ENCODE results near the gene ADGRV1. TPM values are rescaled to one million over a fixed set of nuclear protein-coding genes. Genes with fewer than 3 reads are reported as not detected.
"Not testable (repeated sequence)": the region's sequence is repeated elsewhere in the genome, so short reads cannot be mapped to it uniquely, and the experiment has no call there.

The ADGRV1 gene
- total RNA-seq, 1 donor from 2014 or later = not detected

DNA sequence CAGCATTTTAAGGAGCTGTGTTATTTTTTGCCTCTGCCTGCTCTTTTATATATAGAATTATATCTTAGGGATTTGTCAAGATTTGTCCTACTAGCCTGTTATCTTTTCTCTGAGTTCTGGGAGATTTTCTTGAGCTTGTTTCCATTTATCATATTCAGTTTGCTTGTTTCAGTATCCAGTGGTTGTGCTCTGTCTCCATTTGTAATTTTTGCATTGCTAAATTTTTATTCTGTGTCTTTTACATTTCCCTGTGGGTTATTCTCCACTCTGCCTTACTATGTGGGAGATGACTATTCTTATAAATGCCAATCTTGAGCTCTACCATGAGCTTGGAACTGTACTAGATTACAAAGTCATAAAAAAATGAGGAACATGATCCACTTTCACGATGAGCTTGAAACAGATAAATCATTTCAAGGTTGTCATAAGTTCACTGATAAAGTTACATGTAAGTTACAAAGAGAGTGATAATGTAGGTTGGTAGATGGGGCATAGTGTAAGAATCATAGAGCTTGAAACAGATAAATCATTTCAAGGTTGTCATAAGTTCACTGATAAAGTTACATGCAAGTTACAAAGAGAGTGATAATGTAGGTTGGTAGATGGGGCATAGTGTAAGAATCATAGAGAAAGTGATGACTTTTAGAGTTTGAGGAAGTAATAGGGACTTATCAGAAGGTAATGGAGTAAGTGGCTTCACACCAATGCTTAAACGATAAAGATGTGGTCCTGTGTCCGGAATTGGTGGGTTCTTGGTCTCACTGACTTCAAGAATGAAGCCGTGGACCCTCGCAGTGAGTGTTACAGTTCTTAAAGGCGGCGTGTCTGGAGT lies 287.3 kb downstream of the ADGRV1 start:
- Histone ChIP-seq H3K36me3 (no peaks in the 10 kb centered on the region), H3K4me1 (no peaks in the 10 kb centered on the region), H3K27ac (replicated peaks) (no peak overlapping the region), H3K4me3 (no peak overlapping the region), H3K27me3 (ENCODE audit: low read depth) (peaks cover 8% of the 10 kb centered on the region), H3K9me3 (replicated peaks) (no peaks in the 10 kb centered on the region)
- TF ChIP-seq, protein P1, sequence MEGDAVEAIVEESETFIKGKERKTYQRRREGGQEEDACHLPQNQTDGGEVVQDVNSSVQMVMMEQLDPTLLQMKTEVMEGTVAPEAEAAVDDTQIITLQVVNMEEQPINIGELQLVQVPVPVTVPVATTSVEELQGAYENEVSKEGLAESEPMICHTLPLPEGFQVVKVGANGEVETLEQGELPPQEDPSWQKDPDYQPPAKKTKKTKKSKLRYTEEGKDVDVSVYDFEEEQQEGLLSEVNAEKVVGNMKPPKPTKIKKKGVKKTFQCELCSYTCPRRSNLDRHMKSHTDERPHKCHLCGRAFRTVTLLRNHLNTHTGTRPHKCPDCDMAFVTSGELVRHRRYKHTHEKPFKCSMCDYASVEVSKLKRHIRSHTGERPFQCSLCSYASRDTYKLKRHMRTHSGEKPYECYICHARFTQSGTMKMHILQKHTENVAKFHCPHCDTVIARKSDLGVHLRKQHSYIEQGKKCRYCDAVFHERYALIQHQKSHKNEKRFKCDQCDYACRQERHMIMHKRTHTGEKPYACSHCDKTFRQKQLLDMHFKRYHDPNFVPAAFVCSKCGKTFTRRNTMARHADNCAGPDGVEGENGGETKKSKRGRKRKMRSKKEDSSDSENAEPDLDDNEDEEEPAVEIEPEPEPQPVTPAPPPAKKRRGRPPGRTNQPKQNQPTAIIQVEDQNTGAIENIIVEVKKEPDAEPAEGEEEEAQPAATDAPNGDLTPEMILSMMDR (IDR thresholded peaks at IDR 0.05; ENCODE audit: borderline replicate concordance) = no peak
- intact Hi-C loops (cut with micrococcal nuclease) = no loop called here
- no peak for DNase-seq

- not testable (repeated sequence) for DNase-seq
Measured at GRCh38 chr5:90847606-90848005, 289.0 kb downstream of the ADGRV1 start.

DNA sequence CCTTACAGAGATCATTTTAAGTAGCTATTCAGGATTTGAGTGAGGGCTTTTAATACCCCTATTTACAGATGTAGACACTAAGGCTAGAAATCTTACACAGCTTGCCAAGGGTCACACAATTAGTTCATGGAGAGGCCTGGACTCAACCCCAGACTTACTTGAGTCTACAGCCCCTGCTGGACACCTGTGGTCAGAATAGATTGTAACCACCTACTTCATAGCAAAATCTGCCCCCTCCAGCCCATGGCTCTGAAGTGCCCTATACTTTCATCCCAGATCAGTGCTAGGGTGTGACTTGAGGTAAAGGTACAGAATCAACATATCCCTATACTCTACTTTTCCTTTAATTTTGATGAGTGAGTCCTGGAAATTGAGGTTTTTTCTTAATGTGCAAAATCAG lies 291.3 kb downstream of the ADGRV1 start:
- no peak overlapping the region for H3K4me3 ChIP-seq
- no peaks in the 10 kb centered on the region for H3K9me3 ChIP-seq (replicated peaks)
- DNase-seq = no peak
- no peak overlapping the region for H3K27ac ChIP-seq (replicated peaks)
- H3K36me3 ChIP-seq = no peaks in the 10 kb centered on the region
- TF ChIP-seq, protein P1 (IDR thresholded peaks at IDR 0.05; ENCODE audit: borderline replicate concordance) = no peak
- intact Hi-C loops (cut with micrococcal nuclease) = no loop called here
- H3K27me3 ChIP-seq (ENCODE audit: low read depth) = peaks cover 5% of the 10 kb centered on the region
- H3K4me1 ChIP-seq = peaks cover 8% of the 10 kb centered on the region

More at GRCh38 chr5:90847606-90848005, 289.0 kb downstream of the ADGRV1 start:
- H3K4me3 ChIP-seq; intact Hi-C loops (cut with micrococcal nuclease); H3K36me3 ChIP-seq; H3K4me1 ChIP-seq; H3K27me3 ChIP-seq (ENCODE audit: low read depth); H3K27ac ChIP-seq (replicated peaks); H3K9me3 ChIP-seq (replicated peaks): not testable (repeated sequence)

DNA sequence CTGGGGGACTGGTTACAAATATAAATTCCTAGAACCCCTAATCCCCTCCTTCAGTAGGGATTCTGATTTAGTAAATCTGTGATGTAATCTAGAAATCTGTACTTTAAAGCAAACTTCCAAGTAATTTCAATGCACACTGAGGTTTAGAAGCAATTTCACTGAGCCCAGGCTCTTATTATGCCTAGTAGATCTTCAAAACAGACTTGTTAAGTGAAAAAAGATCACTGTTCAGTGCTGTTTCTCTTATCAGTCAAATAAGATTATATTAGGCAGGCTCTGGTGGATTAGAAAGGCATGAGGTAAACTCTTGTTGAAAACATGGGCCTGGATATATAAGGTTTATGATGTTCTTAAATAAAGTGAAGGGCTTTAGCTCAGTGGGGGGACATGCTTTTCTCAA lies 293.9 kb downstream of the ADGRV1 start:
- H3K9me3 ChIP-seq (replicated peaks) = no peaks in the 10 kb centered on the region
- peaks cover 2% of the 10 kb centered on the region for H3K27me3 ChIP-seq (ENCODE audit: low read depth)
- H3K36me3 ChIP-seq = no peaks in the 10 kb centered on the region
- H3K4me3 ChIP-seq = no peak overlapping the region
- no peak for DNase-seq
- intact Hi-C loops (cut with micrococcal nuclease) = no loop called here
- TF ChIP-seq, protein P1 (IDR thresholded peaks at IDR 0.05; ENCODE audit: borderline replicate concordance) = no peak
- peaks cover 8% of the 10 kb centered on the region for H3K4me1 ChIP-seq
- no peak overlapping the region for H3K27ac ChIP-seq (replicated peaks)

DNA sequence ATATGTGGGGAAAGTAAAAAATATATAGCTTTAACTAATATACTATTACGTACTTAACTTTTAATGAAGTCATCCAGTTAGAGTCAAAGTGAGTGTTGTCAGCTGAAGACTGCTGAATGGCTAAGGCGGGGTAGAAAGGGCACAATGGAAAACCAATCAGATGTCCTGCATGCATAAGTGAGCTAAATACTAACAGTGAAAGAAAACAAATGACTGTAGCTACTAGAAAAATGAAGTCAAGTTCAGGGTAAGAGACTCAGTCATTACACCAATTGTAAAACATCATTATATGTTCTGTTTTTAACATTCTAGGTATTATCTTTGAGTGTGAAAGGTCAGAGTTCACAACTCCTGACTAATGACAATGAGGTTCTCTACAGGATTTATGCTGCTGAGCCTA lies 295.2 kb downstream of the ADGRV1 start:
- DNase-seq = no peak
- H3K9me3 ChIP-seq (replicated peaks) = no peaks in the 10 kb centered on the region
- TF ChIP-seq, protein P1 (IDR thresholded peaks at IDR 0.05; ENCODE audit: borderline replicate concordance) = no peak
- H3K4me3 ChIP-seq = no peak overlapping the region
- peaks cover 8% of the 10 kb centered on the region for H3K4me1 ChIP-seq
- no peaks in the 10 kb centered on the region for H3K27me3 ChIP-seq (ENCODE audit: low read depth)
- H3K36me3 ChIP-seq = no peaks in the 10 kb centered on the region
- intact Hi-C loops (cut with micrococcal nuclease) = no loop called here
- H3K27ac ChIP-seq (replicated peaks) = no peak overlapping the region

DNA sequence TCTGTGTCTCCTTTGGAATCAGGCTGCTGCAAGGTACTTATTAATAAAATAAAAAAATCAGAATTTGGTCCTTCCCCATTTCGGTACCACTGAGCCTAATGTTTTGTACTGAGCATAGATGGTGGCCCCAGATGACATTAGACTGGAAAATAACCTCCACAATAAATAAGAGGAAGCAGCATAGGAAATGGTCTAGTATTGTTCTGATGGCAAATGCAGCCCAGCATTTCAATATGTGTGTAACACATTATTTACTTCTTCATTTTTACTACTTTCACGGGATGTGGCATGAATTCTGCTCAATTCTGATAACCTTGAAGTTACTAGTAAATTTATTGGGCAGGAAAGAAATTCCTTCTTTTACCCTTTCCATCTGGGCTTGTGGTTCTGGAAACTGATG lies 295.6 kb downstream of the ADGRV1 start:
- H3K27ac ChIP-seq (replicated peaks) = no peak overlapping the region
- TF ChIP-seq, protein P1 (IDR thresholded peaks at IDR 0.05; ENCODE audit: borderline replicate concordance) = no peak

More for the DNA sequence above, 295.6 kb downstream of the ADGRV1 start:
- Histone ChIP-seq H3K27me3 (ENCODE audit: low read depth) (no peaks in the 10 kb centered on the region), H3K36me3 (no peaks in the 10 kb centered on the region), H3K4me3 (no peak overlapping the region), H3K4me1 (peaks cover 8% of the 10 kb centered on the region), H3K9me3 (replicated peaks) (no peaks in the 10 kb centered on the region)
- intact Hi-C loops (cut with micrococcal nuclease) = no loop called here
- DNase-seq = no peak

All from left ventricle myocardium inferior (tissue), 1 donor.